ENCODE measurements around the gene CD180.

Gene CD180

GRCh38 chr5:67164856-67165525, 31.6 kb downstream of the CD180 start:
- Mint-ChIP-seq H3K4me1 (ENCODE audit: low read depth) (peaks cover 63% of the 10 kb centered on the region), H3K27ac (peak overlapping the region; percentile 96), H3K9me3 (no peaks in the 10 kb centered on the region), H3K4me3 (peak overlapping the region; percentile 66), H3K27me3 (no peaks in the 10 kb centered on the region), H3K36me3 (ENCODE audit: low read depth) (peaks cover 31% of the 10 kb centered on the region)

DNA sequence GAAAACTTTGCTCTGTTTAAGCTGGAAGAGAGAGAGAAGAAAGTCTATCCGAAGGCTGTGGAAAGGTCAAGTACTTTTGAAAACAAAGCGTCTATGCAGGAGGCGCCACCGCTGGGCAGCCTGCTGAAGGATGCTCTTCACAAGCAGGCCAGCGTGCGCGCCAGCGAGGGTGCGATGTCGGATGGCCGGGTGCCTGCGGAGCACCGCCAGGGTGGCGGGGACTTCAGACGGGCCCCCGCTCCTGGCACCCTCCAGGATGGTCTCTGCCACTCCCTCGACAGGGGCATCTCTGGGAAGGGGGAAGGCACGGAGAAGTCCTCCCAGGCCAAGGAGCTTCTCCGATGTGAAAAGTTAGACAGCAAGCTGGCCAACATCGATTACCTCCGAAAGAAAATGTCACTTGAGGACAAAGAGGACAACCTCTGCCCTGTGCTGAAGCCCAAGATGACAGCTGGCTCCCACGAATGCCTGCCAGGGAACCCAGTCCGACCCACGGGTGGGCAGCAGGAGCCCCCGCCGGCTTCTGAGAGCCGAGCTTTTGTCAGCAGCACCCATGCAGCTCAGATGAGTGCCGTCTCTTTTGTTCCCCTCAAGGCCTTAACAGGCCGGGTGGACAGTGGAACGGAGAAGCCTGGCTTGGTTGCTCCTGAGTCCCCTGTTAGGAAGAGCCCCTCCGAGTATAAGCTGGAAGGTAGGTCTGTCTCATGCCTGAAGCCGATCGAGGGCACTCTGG, 32.6 kb downstream of the CD180 start:
- H3K27me3 Mint-ChIP-seq = no peaks in the 10 kb centered on the region
- peak overlapping the region; percentile 66 for H3K4me3 Mint-ChIP-seq
- peaks cover 73% of the 10 kb centered on the region for H3K4me1 Mint-ChIP-seq (ENCODE audit: low read depth)
- peaks cover 31% of the 10 kb centered on the region for H3K36me3 Mint-ChIP-seq (ENCODE audit: low read depth)
- peak overlapping the region; percentile 96 for H3K27ac Mint-ChIP-seq
- no peaks in the 10 kb centered on the region for H3K9me3 Mint-ChIP-seq

GRCh38 chr5:67163231-67163756, 33.3 kb downstream of the CD180 start:
- Mint-ChIP-seq H3K4me3 (peak overlapping the region; percentile 53), H3K4me1 (ENCODE audit: low read depth) (peaks cover 75% of the 10 kb centered on the region), H3K9me3 (no peaks in the 10 kb centered on the region), H3K27ac (no peak overlapping the region), H3K36me3 (ENCODE audit: low read depth) (peaks cover 31% of the 10 kb centered on the region), H3K27me3 (no peaks in the 10 kb centered on the region)

DNA sequence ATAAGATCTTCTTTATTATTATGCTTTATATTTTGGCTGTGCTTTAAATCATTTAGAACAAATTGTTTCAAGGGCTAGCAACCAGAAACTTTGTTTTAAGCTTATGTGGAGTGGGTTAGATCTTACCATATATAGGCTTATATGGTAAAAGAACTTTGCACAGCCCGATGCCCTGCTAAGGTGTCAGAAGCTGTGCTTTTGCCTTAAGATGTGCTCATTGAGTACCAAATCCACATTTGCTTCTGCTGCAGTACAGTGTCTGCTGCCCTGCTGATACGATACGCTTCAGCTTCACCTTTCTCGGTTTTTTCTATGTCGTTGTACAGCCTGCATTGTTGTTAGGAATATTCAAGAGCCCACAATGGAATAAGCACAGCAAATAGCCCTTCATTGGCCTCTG, 34.8 kb downstream of the CD180 start:
- no peaks in the 10 kb centered on the region for H3K27me3 Mint-ChIP-seq
- peaks cover 31% of the 10 kb centered on the region for H3K36me3 Mint-ChIP-seq (ENCODE audit: low read depth)
- H3K27ac Mint-ChIP-seq = no peak overlapping the region
- H3K4me1 Mint-ChIP-seq (ENCODE audit: low read depth) = peaks cover 71% of the 10 kb centered on the region
- H3K9me3 Mint-ChIP-seq = no peaks in the 10 kb centered on the region
- no peak overlapping the region for H3K4me3 Mint-ChIP-seq

DNA sequence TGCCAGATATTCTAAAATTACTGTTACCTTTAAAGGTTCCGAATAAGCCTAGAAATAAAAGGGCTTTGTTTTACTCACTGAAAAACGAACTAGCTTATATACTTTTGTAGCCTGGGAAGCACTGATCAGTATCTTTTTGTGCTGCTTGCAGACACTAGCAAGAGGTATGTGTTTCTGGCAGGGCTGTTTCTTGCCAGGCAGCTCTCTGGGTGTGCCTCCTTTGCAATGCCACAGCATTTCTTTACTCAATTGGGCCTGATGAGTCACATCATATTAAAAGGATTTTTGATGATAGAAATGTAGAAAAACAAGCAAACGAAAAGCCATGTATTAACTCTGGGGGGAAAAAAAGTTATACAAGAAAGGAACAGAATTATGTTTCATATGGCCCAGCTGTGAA, 35.6 kb downstream of the CD180 start:
- Mint-ChIP-seq H3K36me3 (ENCODE audit: low read depth) (peaks cover 31% of the 10 kb centered on the region), H3K9me3 (no peaks in the 10 kb centered on the region), H3K4me1 (ENCODE audit: low read depth) (peaks cover 69% of the 10 kb centered on the region), H3K27ac (peak overlapping the region; percentile 45), H3K27me3 (no peaks in the 10 kb centered on the region), H3K4me3 (no peak overlapping the region)

DNA sequence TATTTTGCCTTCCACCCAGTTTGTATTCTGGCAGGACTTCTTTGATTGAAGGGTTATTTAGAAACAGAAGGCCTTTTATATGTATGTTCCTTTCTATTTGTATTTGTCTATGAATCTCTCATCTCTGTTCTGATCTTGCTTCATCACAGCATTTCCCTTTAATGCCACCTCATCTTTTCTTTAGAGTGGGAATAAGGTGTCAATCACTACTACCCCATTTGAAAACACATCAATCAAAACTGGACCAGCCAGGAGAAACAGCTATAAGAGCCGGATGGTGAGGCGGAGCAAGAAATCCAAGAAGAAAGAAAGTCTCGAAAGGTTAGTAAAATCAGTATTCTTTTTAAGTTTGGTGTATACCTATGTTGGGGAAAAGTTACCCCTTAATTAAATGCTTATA, 36.3 kb downstream of the CD180 start:
- Mint-ChIP-seq H3K27me3 (no peaks in the 10 kb centered on the region), H3K36me3 (ENCODE audit: low read depth) (peaks cover 31% of the 10 kb centered on the region), H3K9me3 (no peaks in the 10 kb centered on the region), H3K27ac (peak overlapping the region; percentile 2), H3K4me1 (ENCODE audit: low read depth) (peaks cover 64% of the 10 kb centered on the region), H3K4me3 (no peak overlapping the region)

DNA sequence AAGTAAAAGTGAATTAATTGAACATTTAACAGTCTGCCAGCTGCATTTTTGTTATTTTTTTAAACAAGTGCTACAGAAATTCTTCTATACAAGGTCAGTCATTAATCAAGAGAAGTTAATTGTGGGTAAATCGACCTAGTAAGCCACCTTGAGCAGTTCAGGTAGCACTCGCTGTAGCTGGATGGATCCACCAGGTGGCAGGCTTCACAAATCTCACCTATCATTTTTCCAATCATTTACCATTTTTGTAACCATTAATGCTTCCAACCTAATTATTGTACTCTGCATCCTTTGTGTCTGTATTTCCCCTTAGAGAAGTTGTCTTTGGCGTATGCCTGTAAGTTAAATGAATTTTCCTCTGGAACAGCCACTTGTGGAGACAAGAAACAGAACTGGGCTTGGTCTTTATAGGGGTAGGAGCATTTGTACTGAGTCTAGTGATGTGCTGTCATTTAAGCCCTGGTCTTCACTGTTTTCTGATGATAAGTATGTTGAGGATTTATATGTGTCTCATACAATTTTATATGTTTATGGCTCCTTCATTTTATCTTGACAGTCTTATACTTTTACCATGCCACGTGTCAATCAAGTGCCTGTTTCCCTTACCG, 39.5 kb downstream of the CD180 start:
- Mint-ChIP-seq H3K4me3 (no peak overlapping the region), H3K36me3 (ENCODE audit: low read depth) (peaks cover 20% of the 10 kb centered on the region), H3K4me1 (ENCODE audit: low read depth) (peaks cover 53% of the 10 kb centered on the region), H3K9me3 (no peaks in the 10 kb centered on the region), H3K27ac (no peak overlapping the region), H3K27me3 (no peaks in the 10 kb centered on the region)

DNA sequence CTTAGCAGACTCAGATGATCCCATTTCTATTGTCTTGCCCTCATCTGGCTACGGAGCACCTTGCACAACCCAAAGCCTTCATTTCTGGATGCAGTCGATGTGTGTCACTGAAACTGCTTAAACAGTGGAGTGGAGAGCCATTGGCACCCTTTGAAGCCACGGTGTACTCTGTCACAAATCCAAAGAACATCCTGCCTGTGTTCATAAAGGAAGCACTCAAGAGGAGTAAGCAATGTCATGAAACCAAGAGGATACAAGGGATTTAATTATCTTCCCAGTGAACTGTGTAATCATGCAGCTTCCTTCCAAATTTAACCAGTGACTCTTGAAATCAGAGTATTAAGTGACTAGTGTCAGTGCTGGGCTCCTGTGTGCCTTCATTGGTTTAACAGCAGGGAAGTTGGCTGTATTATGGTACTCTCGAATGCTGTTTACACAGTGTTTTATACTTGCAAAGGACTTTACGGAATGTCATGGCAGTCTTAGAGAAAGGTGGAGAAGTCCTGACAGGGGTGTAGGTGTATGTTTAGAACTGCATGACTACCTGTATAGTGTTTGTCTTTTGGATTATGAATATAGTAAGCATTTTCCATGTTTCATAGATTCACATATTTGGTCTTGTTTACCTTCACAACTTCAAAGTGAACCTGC, 41.9 kb downstream of the CD180 start:
- no peak overlapping the region for H3K27ac Mint-ChIP-seq
- no peaks in the 10 kb centered on the region for H3K27me3 Mint-ChIP-seq
- H3K4me3 Mint-ChIP-seq = no peak overlapping the region
- peaks cover 29% of the 10 kb centered on the region for H3K4me1 Mint-ChIP-seq (ENCODE audit: low read depth)
- H3K9me3 Mint-ChIP-seq = no peaks in the 10 kb centered on the region
- peaks cover 26% of the 10 kb centered on the region for H3K36me3 Mint-ChIP-seq (ENCODE audit: low read depth)

GRCh38 chr5:67153292-67153691, 43.3 kb downstream of the CD180 start:
- H3K4me3 Mint-ChIP-seq = no peak overlapping the region
- H3K27me3 Mint-ChIP-seq = no peaks in the 10 kb centered on the region
- H3K27ac Mint-ChIP-seq = no peak overlapping the region
- H3K9me3 Mint-ChIP-seq = no peaks in the 10 kb centered on the region
- peaks cover 33% of the 10 kb centered on the region for H3K36me3 Mint-ChIP-seq (ENCODE audit: low read depth)
- peaks cover 18% of the 10 kb centered on the region for H3K4me1 Mint-ChIP-seq (ENCODE audit: low read depth)

- no peaks in the 10 kb centered on the region for H3K27me3 Mint-ChIP-seq
- no peak overlapping the region for H3K27ac Mint-ChIP-seq
- no peak overlapping the region for H3K4me3 Mint-ChIP-seq
- peaks cover 14% of the 10 kb centered on the region for H3K4me1 Mint-ChIP-seq (ENCODE audit: low read depth)
- peaks cover 33% of the 10 kb centered on the region for H3K36me3 Mint-ChIP-seq (ENCODE audit: low read depth)
- H3K9me3 Mint-ChIP-seq = no peaks in the 10 kb centered on the region
Observed at GRCh38 chr5:67152400-67152799, 44.2 kb downstream of the CD180 start.

GRCh38 chr5:67149951-67150523, 46.6 kb downstream of the CD180 start:
- Mint-ChIP-seq H3K27me3 (no peaks in the 10 kb centered on the region), H3K27ac (no peak overlapping the region), H3K4me1 (ENCODE audit: low read depth) (peaks cover 4% of the 10 kb centered on the region), H3K9me3 (no peaks in the 10 kb centered on the region), H3K4me3 (no peak overlapping the region), H3K36me3 (ENCODE audit: low read depth) (peaks cover 41% of the 10 kb centered on the region)

DNA sequence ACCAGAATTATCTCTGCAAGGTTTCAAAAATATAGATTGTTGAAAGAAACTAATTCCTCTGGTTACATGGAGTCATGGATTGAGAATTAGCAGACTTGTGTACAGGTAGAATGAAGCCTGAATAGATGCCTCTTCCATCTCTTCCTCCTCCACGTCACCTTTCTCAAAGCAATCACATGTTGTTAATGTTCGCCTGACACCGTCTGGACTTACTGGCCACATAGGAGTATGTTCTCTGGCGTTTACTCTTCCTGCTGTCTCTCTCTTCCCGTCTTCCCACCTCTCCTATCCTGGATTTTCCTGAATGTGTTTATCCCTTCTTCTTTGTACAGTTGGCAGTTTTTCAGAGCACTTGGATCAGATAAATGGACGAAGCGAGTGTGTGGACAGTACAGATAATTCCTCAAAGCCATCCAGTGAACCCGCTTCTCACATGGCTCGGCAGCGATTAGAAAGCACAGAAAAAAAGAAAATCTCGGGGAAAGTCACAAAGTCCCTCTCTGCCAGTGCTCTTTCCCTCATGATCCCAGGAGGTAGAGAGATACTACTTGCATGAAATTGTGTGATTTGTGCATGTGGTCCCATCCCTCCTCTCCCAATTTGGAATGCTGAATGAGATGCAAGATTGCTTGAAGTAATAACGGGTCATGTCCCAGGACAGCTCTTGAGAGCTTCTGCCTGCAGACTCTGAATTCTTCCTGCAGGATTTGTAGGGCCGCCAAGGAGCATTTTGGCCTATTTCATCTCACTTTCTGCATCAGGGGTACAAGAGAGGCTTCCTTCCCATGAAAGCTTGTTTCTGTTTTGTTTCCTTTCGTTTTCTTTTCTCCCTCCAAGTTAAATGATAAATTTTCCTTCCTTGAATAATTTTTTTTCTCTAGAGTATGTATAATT, 47.3 kb downstream of the CD180 start:
- H3K4me3 Mint-ChIP-seq = no peak overlapping the region
- peaks cover 4% of the 10 kb centered on the region for H3K4me1 Mint-ChIP-seq (ENCODE audit: low read depth)
- H3K36me3 Mint-ChIP-seq (ENCODE audit: low read depth) = peaks cover 44% of the 10 kb centered on the region
- no peaks in the 10 kb centered on the region for H3K9me3 Mint-ChIP-seq
- H3K27ac Mint-ChIP-seq = no peak overlapping the region
- no peaks in the 10 kb centered on the region for H3K27me3 Mint-ChIP-seq

GRCh38 chr5:67147760-67148159, 48.8 kb downstream of the CD180 start:
- peaks cover 44% of the 10 kb centered on the region for H3K36me3 Mint-ChIP-seq (ENCODE audit: low read depth)

GRCh38 chr5:67146981-67147380, 49.6 kb downstream of the CD180 start:
- Mint-ChIP-seq H3K9me3 (no peaks in the 10 kb centered on the region), H3K27me3 (no peaks in the 10 kb centered on the region), H3K4me3 (no peak overlapping the region), H3K4me1 (ENCODE audit: low read depth) (no peaks in the 10 kb centered on the region), H3K27ac (no peak overlapping the region), H3K36me3 (ENCODE audit: low read depth) (peaks cover 48% of the 10 kb centered on the region)

More at GRCh38 chr5:67147760-67148159, 48.8 kb downstream of the CD180 start:
- H3K27me3 Mint-ChIP-seq = no peaks in the 10 kb centered on the region
- H3K9me3 Mint-ChIP-seq = no peaks in the 10 kb centered on the region
- H3K4me1 Mint-ChIP-seq (ENCODE audit: low read depth) = no peaks in the 10 kb centered on the region
- H3K27ac Mint-ChIP-seq = no peak overlapping the region
- no peak overlapping the region for H3K4me3 Mint-ChIP-seq

Data from stimulated activated naive CD8-positive, alpha-beta T cell treated with anti-CD3 and anti-CD28 coated beads, Interleukin-15, Interleukin-2, amounts not matched to agents 100 ng/mL and 50 ng/mL, for 24 hours (primary cell).